HepG2 (cell line): ENCODE results near the gene ZBTB32. TPM values are rescaled to one million over a fixed set of nuclear protein-coding genes. Genes with fewer than 3 reads are reported as not detected.

Experiments
- CREB3 ChIP-seq: sonication (generic); formaldehyde crosslinking; IDR thresholded peaks from 2 replicates; pipeline ENCODE4 v1.5.0; 2020; ENCODE audit warnings: missing genetic modification reagents
- EHMT2 ChIP-seq: fragments of 200-600 bp; sonication (generic); IDR thresholded peaks from 2 replicates; pipeline ENCODE4 v1.7.0; 2017; ENCODE audit warnings: antibody characterized with exemption, low read depth, low read length, borderline replicate concordance
- KDM3A ChIP-seq: IDR thresholded peaks from 2 replicates; pipeline ENCODE4 v1.6.1; 2018; ENCODE audit warnings: low read depth, missing compliant biosample characterization
- MAFK ChIP-seq, 2 experiments: IDR thresholded peaks in 1 of 2; conservative IDR thresholded peaks in 1 of 2; 2 replicates each; pipeline ENCODE4 v1.6.1; 2011; ENCODE audit warnings: improper control_type of control experiment in 2 of 2, low read length in 2 of 2
- MLXIP ChIP-seq: sonication (generic); formaldehyde crosslinking; IDR thresholded peaks from 2 replicates; pipeline ENCODE4 v1.9.0; 2021; ENCODE audit warnings: missing genetic modification reagents, borderline replicate concordance
- NPAS2 ChIP-seq: sonication (generic); formaldehyde crosslinking; IDR thresholded peaks from 2 replicates; pipeline ENCODE4 v1.8.0; 2022; ENCODE audit warnings: mild to moderate bottlenecking, missing genetic modification reagents, borderline replicate concordance
- PITX1 ChIP-seq: sonication (generic); formaldehyde crosslinking; IDR thresholded peaks from 2 replicates; pipeline ENCODE4 v1.5.1; 2020; ENCODE audit warnings: mild to moderate bottlenecking, missing genetic modification reagents
- RBAK ChIP-seq: sonication (generic); formaldehyde crosslinking; IDR thresholded peaks from 2 replicates; pipeline ENCODE4 v1.5.1; 2020; ENCODE audit warnings: mild to moderate bottlenecking, missing genetic modification reagents
- RERE ChIP-seq: IDR thresholded peaks from 2 replicates; pipeline ENCODE4 v1.6.1; 2016; ENCODE audit warnings: low read depth, missing genetic modification reagents, missing compliant biosample characterization
- SPEN ChIP-seq: sonication (generic); formaldehyde crosslinking; IDR thresholded peaks from 2 replicates; pipeline ENCODE4 v1.5.1; 2020; ENCODE audit warnings: low read depth, mild to moderate bottlenecking, missing genetic modification reagents
- ZNF3 ChIP-seq: IDR thresholded peaks from 2 replicates; pipeline ENCODE4 v1.7.0; 2017; ENCODE audit warnings: inconsistent platforms
- ZNF317 ChIP-seq: sonication (generic); formaldehyde crosslinking; IDR thresholded peaks from 2 replicates; pipeline ENCODE4 v1.5.0; 2020; ENCODE audit warnings: mild to moderate bottlenecking, missing genetic modification reagents
- ZNF496 ChIP-seq: sonication (generic); formaldehyde crosslinking; IDR thresholded peaks from 2 replicates; pipeline ENCODE4 v1.8.1; 2023; ENCODE audit warnings: mild to moderate bottlenecking, moderate library complexity, missing genetic modification reagents; ENCODE audit not compliant: insufficient replicate concordance
- ZNF567 ChIP-seq: sonication (generic); formaldehyde crosslinking; IDR thresholded peaks from 2 replicates; pipeline ENCODE4 v1.8.1; 2023; ENCODE audit warnings: mild to moderate bottlenecking, missing genetic modification reagents, borderline replicate concordance
- ZNF709 ChIP-seq: sonication (generic); formaldehyde crosslinking; IDR thresholded peaks from 2 replicates; pipeline ENCODE4 v1.5.0; 2020; ENCODE audit warnings: mild to moderate bottlenecking, missing genetic modification reagents
- ZNF713 ChIP-seq: sonication (generic); formaldehyde crosslinking; IDR thresholded peaks from 2 replicates; pipeline ENCODE4 v1.4.0; 2020; ENCODE audit warnings: mild to moderate bottlenecking, missing genetic modification reagents
- ZNF772 ChIP-seq: sonication (generic); formaldehyde crosslinking; IDR thresholded peaks from 2 replicates; pipeline ENCODE4 v1.5.0; 2020; ENCODE audit warnings: mild to moderate bottlenecking, missing genetic modification reagents
- ZNF891 ChIP-seq: sonication (generic); formaldehyde crosslinking; IDR thresholded peaks from 2 replicates; pipeline ENCODE4 v1.5.0; 2020; ENCODE audit warnings: mild to moderate bottlenecking, missing genetic modification reagents
- polyA plus RNA-seq, 8 experiments: library from polyadenylated mRNA; depleted of rRNA in 3 of 8; stranded (reverse) in 7 of 8; unstranded in 1 of 8; fragments of >200 nt; fragmentation: Illumina TruSeq in 4 of 8; extraction: Trizol in 4 of 8; gene quantifications; 2 replicates each; pipeline versions ENCODE4 v1.2.1 to v1.2.3, GENCODE V29; 2011 to 2016; ENCODE audit warnings: low read depth in 4 of 8, missing spikeins in 1 of 8, mixed read lengths in 1 of 8; ENCODE audit not compliant: insufficient read depth in 1 of 8
- total RNA-seq, 5 experiments: library from RNA; depleted of rRNA; stranded (reverse); fragments of >200 nt; fragmentation: Illumina TruSeq; extraction: Trizol; gene quantifications; 2 replicates each; pipeline ENCODE4 v1.2.3, GENCODE V29; 2016; ENCODE audit warnings: low read depth in 1 of 5
- TF ChIP-seq, protein P1 (sequence below): sonication (generic); formaldehyde crosslinking; IDR thresholded peaks from 2 replicates; pipeline ENCODE4 v1.5.0; 2020; ENCODE audit warnings: mild to moderate bottlenecking, low read depth, missing genetic modification reagents, borderline replicate concordance

Gene ZBTB32
- total and polyA plus RNA-seq, 2 of the 13 experiments (the other 11 are each of a cell fraction or from before 2014, with no cell fraction given), result not detected

DNA sequence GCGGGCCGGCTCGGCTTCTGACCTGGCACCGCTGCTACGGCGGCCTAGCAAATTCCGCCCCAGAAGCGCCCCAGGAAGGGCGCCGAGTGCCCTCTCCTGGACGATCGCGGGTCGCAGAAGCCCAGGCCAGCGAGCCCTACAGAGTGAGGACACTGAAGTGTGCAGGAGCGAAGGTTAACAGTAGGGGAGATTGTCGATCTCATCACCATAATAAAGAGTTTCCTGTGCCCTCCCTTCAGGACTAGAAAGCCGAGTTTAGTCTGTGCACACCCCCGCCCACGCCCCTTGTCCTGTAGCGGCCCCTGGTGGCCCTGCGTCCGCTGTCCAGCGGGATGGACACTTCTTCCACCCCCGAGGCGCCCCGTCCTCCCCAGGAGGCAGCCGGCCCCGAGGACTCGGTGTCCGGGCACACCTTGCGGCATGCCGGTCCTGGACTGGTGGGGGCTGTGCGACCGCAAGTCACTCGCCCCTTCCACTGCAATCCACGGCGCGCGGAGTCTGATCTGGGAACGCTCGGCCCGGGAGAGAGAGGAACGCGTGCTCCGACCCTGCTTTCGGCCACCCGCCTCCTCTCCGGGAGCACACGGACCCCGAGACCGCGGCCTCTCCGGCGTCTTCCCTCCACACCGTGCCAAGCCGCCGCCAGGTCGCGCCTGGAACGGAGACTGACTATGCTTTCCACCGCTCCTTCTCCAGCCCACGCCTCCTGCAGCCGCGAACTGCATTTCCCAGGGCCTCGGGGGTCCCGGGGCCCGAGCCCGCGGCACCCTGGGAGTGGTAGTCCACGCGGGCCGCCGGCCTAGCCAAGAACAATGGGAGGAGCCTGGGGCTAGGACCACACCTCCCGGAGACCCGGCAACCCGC is 12.7 kb downstream of the ZBTB32 start (continued):
- no peak for TF ChIP-seq ZNF3 (CRISPR knock-in tag)
- peak; percentile 22; the same call in 1 of the 2 replicates for TF ChIP-seq KDM3A (CRISPR knock-in tag)
- no peak for TF ChIP-seq EHMT2
- no peak for TF ChIP-seq ZNF496 (CRISPR knock-in tag)
- TF ChIP-seq ZNF891 (CRISPR knock-in tag), result peak; percentile 3; the same call in 1 of the 2 replicates
- TF ChIP-seq ZNF772 (CRISPR knock-in tag), result peak; percentile 16; the same call in 1 of the 2 replicates
- no peak for TF ChIP-seq ZNF317 (CRISPR knock-in tag)
- TF ChIP-seq PITX1, result no peak; the same call in 1 of the 2 replicates
- peak; percentile 52; the same call in 1 of the 2 replicates for TF ChIP-seq CREB3 (CRISPR knock-in tag)
- no peak for TF ChIP-seq NPAS2 (CRISPR knock-in tag)
- TF ChIP-seq MAFK (conservative IDR thresholded peaks at IDR 0.05 in 1 of 2, IDR thresholded peaks at IDR 0.05 in 1 of 2; ENCODE audit: low read length in 2 of 2), result no peak
- no peak for TF ChIP-seq RBAK (CRISPR knock-in tag)
- peak; percentile 41; the same call in 1 of the 2 replicates for TF ChIP-seq ZNF709
- TF ChIP-seq MLXIP (CRISPR knock-in tag), result 0 out of 2 replicates have a peak, but pooled peaks have one; percentile 27
- peak; percentile 62 for TF ChIP-seq SPEN (CRISPR knock-in tag)
- TF ChIP-seq ZNF713, result peak; percentile 52; the same call in 1 of the 2 replicates
- TF ChIP-seq ZNF567 (CRISPR knock-in tag), result no peak
- TF ChIP-seq RERE (CRISPR knock-in tag), result no peak; the same call in 1 of the 2 replicates
- TF ChIP-seq, protein P1, sequence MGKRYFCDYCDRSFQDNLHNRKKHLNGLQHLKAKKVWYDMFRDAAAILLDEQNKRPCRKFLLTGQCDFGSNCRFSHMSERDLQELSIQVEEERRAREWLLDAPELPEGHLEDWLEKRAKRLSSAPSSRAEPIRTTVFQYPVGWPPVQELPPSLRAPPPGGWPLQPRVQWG (CRISPR knock-in tag), result no peak
